Neural cell (in vitro differentiated cells): ENCODE results near the gene PCDHGA5. TPM values are rescaled to one million over a fixed set of nuclear protein-coding genes. Genes with fewer than 3 reads are reported as not detected.
"Not testable (repeated sequence)": the region's sequence is repeated elsewhere in the genome, so short reads cannot be mapped to it uniquely, and the experiment has no call there.

Source experiments
- H2AFZ ChIP-seq: fragments of 200-600, 300-800 bp; sonication (generic), shearing (Covaris generic); 2 replicates; pipeline ENCODE4 v1.6.0; 2014; ENCODE audit warnings: low read depth, mild to moderate bottlenecking, antibody characterized with exemption, low read length, moderate library complexity
- H3F3A ChIP-seq: fragments of 200-600 bp; shearing (Covaris generic); 2 replicates; pipeline ENCODE4 v1.6.1; 2016; ENCODE audit warnings: mild to moderate bottlenecking, moderate library complexity, mixed read lengths, antibody characterized with exemption, low read length; ENCODE audit not compliant: insufficient read depth, poor library complexity, severe bottlenecking
- H3K27ac ChIP-seq: fragments of 200-600, 300-800 bp; sonication (generic), shearing (Covaris generic); 2 replicates; pipeline ENCODE4 v1.5.1; 2014; ENCODE audit warnings: mild to moderate bottlenecking, low read length, moderate library complexity
- H3K27me3 ChIP-seq: fragments of 300-800, 200-600 bp; sonication (generic), shearing (Covaris generic); 2 replicates; pipeline ENCODE4 v1.6.0; 2014; ENCODE audit warnings: mild to moderate bottlenecking, low read depth, low read length, moderate library complexity; ENCODE audit not compliant: insufficient read depth
- H3K36me3 ChIP-seq: fragments of 300-800, 200-600 bp; sonication (generic), shearing (Covaris generic); 2 replicates; pipeline ENCODE4 v1.5.1; 2014; ENCODE audit warnings: mild to moderate bottlenecking, antibody characterized with exemption, low read length, moderate library complexity; ENCODE audit not compliant: insufficient read depth
- H3K4me2 ChIP-seq: fragments of 300-800, 200-600 bp; sonication (generic), shearing (Covaris generic); 2 replicates; pipeline ENCODE4 v1.6.0; 2014; ENCODE audit warnings: mild to moderate bottlenecking, low read length
- H3K4me3 ChIP-seq: fragments of 300-800, 200-600 bp; sonication (generic), shearing (Covaris generic); 2 replicates; pipeline ENCODE4 v1.5.1; 2014; ENCODE audit warnings: mild to moderate bottlenecking, low read length, moderate library complexity
- H3K79me2 ChIP-seq: fragments of 200-600 bp; shearing (Covaris generic); replicated peaks from 2 replicates; pipeline ENCODE4 v1.6.0; 2014; ENCODE audit warnings: mild to moderate bottlenecking, low read length, moderate library complexity; ENCODE audit not compliant: insufficient read depth
- H3K9ac ChIP-seq: fragments of 300-800, 200-600 bp; sonication (generic), shearing (Covaris generic); 2 replicates; pipeline ENCODE4 v1.6.1; 2016; ENCODE audit warnings: mild to moderate bottlenecking, low read length, mixed read lengths
- H3K9me2 ChIP-seq: fragments of 200-600 bp; shearing (Covaris generic); 2 replicates; pipeline ENCODE4 v1.6.1; 2016; ENCODE audit warnings: mild to moderate bottlenecking, low read length, mixed read lengths; ENCODE audit not compliant: insufficient read depth
- H3K9me3 ChIP-seq: fragments of 200-600, 300-800 bp; sonication (generic), shearing (Covaris generic); 2 replicates; pipeline ENCODE4 v1.6.1; 2016; ENCODE audit warnings: mild to moderate bottlenecking, mixed run types, low read length, moderate library complexity, mixed read lengths
- H4K20me1 ChIP-seq: fragments of 200-600 bp; shearing (Covaris generic); 2 replicates; pipeline ENCODE4 v1.6.1; 2016; ENCODE audit warnings: mild to moderate bottlenecking, mixed run types; ENCODE audit not compliant: insufficient read depth
- EP300 ChIP-seq: fragments of 450-650 bp; conservative IDR thresholded peaks from 2 replicates; pipeline ENCODE4 v1.6.1; 2014; ENCODE audit warnings: antibody characterized with exemption, mild to moderate bottlenecking, moderate library complexity; ENCODE audit not compliant: poor library complexity, severe bottlenecking
- EZH2 ChIP-seq: fragments of 200-600, 300-800 bp; shearing (Covaris generic), sonication (generic); IDR thresholded peaks from 2 replicates; pipeline ENCODE4 v1.6.1; 2014; ENCODE audit warnings: antibody characterized with exemption, low read length, borderline replicate concordance, mild to moderate bottlenecking; ENCODE audit not compliant: insufficient read depth, poor library complexity, severe bottlenecking
- MXI1 ChIP-seq: fragments of 450-650 bp; conservative IDR thresholded peaks from 2 replicates; pipeline ENCODE4 v1.6.1; 2014; ENCODE audit warnings: antibody characterized with exemption, mild to moderate bottlenecking; ENCODE audit not compliant: poor library complexity, severe bottlenecking
- POLR2AphosphoS5 ChIP-seq: IDR thresholded peaks from 2 replicates; pipeline ENCODE4 v1.6.1; 2012
- SMC3 ChIP-seq: fragments of 450-650 bp; conservative IDR thresholded peaks from 2 replicates; pipeline ENCODE4 v1.6.1; 2014; ENCODE audit warnings: antibody characterized with exemption, mild to moderate bottlenecking, moderate library complexity; ENCODE audit not compliant: poor library complexity
- polyA plus RNA-seq: library from polyadenylated mRNA; depleted of rRNA; stranded (reverse); fragments of >200 nt; gene quantifications from 2 replicates; pipeline ENCODE4 v1.2.3, GENCODE V29; 2014
- TF ChIP-seq, protein P1 (sequence below): IDR thresholded peaks from 2 replicates; pipeline ENCODE4 v1.6.1; 2012; ENCODE audit warnings: borderline replicate concordance
- TF ChIP-seq, protein P2 (sequence below): fragments of 450-650 bp; IDR thresholded peaks from 2 replicates; pipeline ENCODE4 v1.5.1; 2014; ENCODE audit warnings: antibody characterized with exemption, mild to moderate bottlenecking, moderate library complexity; ENCODE audit not compliant: poor library complexity, severe bottlenecking

PCDHGA5 gene
- polyA plus RNA-seq, 1 donor from 2014 or later = 0.25 TPM

DNA sequence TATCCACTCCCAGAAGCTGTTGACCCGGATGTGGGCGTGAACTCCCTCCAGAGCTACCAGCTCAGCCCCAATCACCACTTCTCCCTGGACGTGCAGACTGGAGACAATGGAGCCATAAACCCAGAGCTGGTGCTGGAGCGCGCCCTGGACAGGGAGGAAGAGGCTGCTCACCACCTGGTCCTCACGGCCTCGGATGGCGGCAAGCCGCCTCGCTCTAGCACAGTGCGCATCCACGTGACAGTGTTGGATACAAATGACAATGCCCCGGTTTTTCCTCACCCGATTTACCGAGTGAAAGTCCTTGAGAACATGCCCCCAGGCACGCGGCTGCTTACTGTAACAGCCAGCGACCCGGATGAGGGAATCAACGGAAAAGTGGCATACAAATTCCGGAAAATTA, 29.3 kb downstream of the PCDHGA5 start:
- Histone ChIP-seq H3K79me2 (no peaks in the 10 kb centered on the region), H3K9ac (no peak overlapping the region), H3K27ac (no peak overlapping the region), H2AFZ (no peak overlapping the region), H3K4me2 (no peak overlapping the region), H3F3A (no peaks in the 10 kb centered on the region), H3K36me3 (no peaks in the 10 kb centered on the region), H3K9me2 (no peaks in the 10 kb centered on the region), H3K27me3 (no peaks in the 10 kb centered on the region), H3K4me3 (peak overlapping the region; percentile 10), H4K20me1 (no peaks in the 10 kb centered on the region), H3K9me3 (peaks cover 49% of the 10 kb centered on the region)
- TF ChIP-seq POLR2AphosphoS5 = no peak
- TF ChIP-seq, protein P1, sequence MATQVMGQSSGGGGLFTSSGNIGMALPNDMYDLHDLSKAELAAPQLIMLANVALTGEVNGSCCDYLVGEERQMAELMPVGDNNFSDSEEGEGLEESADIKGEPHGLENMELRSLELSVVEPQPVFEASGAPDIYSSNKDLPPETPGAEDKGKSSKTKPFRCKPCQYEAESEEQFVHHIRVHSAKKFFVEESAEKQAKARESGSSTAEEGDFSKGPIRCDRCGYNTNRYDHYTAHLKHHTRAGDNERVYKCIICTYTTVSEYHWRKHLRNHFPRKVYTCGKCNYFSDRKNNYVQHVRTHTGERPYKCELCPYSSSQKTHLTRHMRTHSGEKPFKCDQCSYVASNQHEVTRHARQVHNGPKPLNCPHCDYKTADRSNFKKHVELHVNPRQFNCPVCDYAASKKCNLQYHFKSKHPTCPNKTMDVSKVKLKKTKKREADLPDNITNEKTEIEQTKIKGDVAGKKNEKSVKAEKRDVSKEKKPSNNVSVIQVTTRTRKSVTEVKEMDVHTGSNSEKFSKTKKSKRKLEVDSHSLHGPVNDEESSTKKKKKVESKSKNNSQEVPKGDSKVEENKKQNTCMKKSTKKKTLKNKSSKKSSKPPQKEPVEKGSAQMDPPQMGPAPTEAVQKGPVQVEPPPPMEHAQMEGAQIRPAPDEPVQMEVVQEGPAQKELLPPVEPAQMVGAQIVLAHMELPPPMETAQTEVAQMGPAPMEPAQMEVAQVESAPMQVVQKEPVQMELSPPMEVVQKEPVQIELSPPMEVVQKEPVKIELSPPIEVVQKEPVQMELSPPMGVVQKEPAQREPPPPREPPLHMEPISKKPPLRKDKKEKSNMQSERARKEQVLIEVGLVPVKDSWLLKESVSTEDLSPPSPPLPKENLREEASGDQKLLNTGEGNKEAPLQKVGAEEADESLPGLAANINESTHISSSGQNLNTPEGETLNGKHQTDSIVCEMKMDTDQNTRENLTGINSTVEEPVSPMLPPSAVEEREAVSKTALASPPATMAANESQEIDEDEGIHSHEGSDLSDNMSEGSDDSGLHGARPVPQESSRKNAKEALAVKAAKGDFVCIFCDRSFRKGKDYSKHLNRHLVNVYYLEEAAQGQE = no peak
- no peak for TF ChIP-seq EP300
- no peak for TF ChIP-seq SMC3
- TF ChIP-seq MXI1 = no peak
- TF ChIP-seq EZH2 = no peak
- TF ChIP-seq, protein P2, sequence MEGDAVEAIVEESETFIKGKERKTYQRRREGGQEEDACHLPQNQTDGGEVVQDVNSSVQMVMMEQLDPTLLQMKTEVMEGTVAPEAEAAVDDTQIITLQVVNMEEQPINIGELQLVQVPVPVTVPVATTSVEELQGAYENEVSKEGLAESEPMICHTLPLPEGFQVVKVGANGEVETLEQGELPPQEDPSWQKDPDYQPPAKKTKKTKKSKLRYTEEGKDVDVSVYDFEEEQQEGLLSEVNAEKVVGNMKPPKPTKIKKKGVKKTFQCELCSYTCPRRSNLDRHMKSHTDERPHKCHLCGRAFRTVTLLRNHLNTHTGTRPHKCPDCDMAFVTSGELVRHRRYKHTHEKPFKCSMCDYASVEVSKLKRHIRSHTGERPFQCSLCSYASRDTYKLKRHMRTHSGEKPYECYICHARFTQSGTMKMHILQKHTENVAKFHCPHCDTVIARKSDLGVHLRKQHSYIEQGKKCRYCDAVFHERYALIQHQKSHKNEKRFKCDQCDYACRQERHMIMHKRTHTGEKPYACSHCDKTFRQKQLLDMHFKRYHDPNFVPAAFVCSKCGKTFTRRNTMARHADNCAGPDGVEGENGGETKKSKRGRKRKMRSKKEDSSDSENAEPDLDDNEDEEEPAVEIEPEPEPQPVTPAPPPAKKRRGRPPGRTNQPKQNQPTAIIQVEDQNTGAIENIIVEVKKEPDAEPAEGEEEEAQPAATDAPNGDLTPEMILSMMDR = no peak

DNA sequence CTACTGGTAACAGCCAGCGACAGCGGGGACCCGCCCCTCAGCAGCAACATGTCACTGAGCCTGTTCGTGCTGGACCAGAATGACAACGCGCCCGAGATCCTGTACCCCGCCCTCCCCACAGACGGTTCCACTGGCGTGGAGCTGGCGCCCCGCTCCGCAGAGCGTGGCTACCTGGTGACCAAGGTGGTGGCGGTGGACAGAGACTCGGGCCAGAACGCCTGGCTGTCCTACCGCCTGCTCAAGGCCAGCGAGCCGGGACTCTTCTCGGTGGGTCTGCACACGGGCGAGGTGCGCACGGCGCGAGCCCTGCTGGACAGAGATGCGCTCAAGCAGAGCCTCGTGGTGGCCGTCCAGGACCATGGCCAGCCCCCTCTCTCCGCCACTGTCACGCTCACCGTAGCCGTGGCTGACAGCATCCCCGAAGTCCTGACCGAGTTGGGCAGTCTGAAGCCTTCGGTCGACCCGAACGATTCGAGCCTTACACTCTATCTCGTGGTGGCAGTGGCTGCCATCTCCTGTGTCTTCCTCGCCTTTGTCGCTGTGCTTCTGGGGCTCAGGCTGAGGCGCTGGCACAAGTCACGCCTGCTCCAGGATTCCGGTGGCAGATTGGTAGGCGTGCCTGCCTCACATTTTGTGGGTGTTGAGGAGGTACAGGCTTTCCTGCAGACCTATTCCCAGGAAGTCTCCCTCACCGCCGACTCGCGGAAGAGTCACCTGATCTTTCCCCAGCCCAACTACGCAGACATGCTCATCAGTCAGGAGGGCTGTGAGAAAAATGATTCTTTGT, 30.6 kb downstream of the PCDHGA5 start:
- not testable (repeated sequence) for H2AFZ ChIP-seq, H3K9ac ChIP-seq, H4K20me1 ChIP-seq, H3K27ac ChIP-seq, H3K79me2 ChIP-seq, H3K27me3 ChIP-seq, H3F3A ChIP-seq, H3K4me3 ChIP-seq, H3K4me2 ChIP-seq, H3K9me2 ChIP-seq, H3K36me3 ChIP-seq
- peaks cover 53% of the 10 kb centered on the region for H3K9me3 ChIP-seq

DNA sequence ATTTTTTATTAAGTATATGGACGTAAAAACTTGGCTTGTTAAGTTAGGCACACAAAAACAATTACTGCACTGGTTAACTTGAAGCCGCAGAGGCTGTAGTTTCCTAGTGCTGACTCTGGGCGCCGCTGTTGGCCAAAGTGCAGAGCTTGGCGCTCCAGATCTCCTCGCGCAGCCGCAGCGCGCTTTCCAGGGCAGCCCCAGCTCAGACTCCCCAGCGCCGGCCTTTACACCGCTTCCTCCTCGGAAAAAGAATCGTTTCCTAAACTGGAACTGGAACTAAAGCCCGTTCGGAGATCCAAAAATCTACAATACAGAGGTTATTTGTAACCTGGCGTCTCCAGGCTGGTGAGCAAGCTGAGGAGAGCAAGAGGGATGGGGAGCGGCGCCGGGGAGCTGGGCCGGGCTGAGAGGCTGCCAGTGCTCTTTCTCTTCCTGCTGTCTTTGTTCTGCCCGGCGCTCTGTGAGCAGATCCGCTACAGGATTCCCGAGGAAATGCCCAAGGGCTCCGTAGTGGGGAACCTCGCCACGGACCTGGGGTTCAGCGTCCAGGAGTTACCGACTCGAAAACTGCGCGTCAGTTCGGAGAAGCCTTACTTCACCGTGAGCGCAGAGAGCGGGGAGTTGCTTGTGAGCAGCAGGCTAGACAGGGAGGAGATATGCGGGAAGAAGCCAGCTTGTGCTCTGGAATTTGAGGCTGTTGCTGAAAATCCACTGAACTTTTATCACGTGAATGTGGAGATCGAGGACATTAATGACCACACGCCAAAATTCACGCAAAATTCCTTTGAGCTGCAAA, 34.0 kb downstream of the PCDHGA5 start, which contains the start of gene PCDHGB5:
PCDHGB5 (plus strand) TSS at position 192 of the 796 bp plus-strand sequence; CDS start at position 373, 181 bp downstream.
- not testable (repeated sequence) for H3K4me2 ChIP-seq, H2AFZ ChIP-seq, H3K79me2 ChIP-seq, H3K27ac ChIP-seq, H3K9ac ChIP-seq, H3K36me3 ChIP-seq, H3F3A ChIP-seq, H3K27me3 ChIP-seq, H3K4me3 ChIP-seq, H3K9me2 ChIP-seq, H4K20me1 ChIP-seq
- peaks cover 55% of the 10 kb centered on the region for H3K9me3 ChIP-seq
